Astrocyte (in vitro differentiated cells and primary cell): ENCODE measurements around the gene NEURL4. TPM values are rescaled to one million over a fixed set of nuclear protein-coding genes. Genes with fewer than 3 reads are reported as not detected.
"Not testable (repeated sequence)": the region's sequence is repeated elsewhere in the genome, so short reads cannot be mapped to it uniquely, and the experiment has no call there.

ENCODE experiments used
- DNase-seq: peaks from one replicate; pipeline ENCODE4 v3.0.0-alpha.2; 2010; ENCODE audit warnings: low read depth
- FAIRE-seq: peaks from 2 replicates; lab custom pipeline; 2011; peaks lifted over from hg19 to GRCh38; lab: Jason Lieb, UNC
- H2AFZ ChIP-seq: 2 replicates; pipeline ENCODE4 v1.6.0; 2012; ENCODE audit warnings: low read depth, low read length, inconsistent platforms
- H3K27ac ChIP-seq: 2 replicates; pipeline ENCODE4 v1.5.1; 2011; ENCODE audit warnings: low read depth, low read length, inconsistent platforms
- H3K27me3 ChIP-seq: 2 replicates; pipeline ENCODE4 v1.6.0; 2011; ENCODE audit warnings: low read length, inconsistent platforms; ENCODE audit not compliant: insufficient read depth
- H3K36me3 ChIP-seq: 2 replicates; pipeline ENCODE4 v1.5.1; 2011; ENCODE audit warnings: low read length, inconsistent platforms; ENCODE audit not compliant: insufficient read depth
- H3K4me1 ChIP-seq: 2 replicates; pipeline ENCODE4 v1.5.1; 2011; ENCODE audit warnings: low read length, inconsistent platforms; ENCODE audit not compliant: insufficient read depth
- H3K4me2 ChIP-seq: 2 replicates; pipeline ENCODE4 v1.6.0; 2012; ENCODE audit warnings: low read length, inconsistent platforms
- H3K4me3 ChIP-seq: 2 replicates; pipeline ENCODE4 v1.5.1; 2011; ENCODE audit warnings: low read depth, mild to moderate bottlenecking, low read length, inconsistent platforms; ENCODE audit not compliant: insufficient read depth
- H3K79me2 ChIP-seq: 2 replicates; pipeline ENCODE4 v1.6.0; 2012; ENCODE audit warnings: mild to moderate bottlenecking, low read length, inconsistent platforms; ENCODE audit not compliant: insufficient read depth
- H3K9ac ChIP-seq: 2 replicates; pipeline ENCODE4 v1.6.0; 2012; ENCODE audit warnings: mild to moderate bottlenecking, low read length, inconsistent platforms
- H3K9me3 ChIP-seq: 2 replicates; pipeline ENCODE4 v1.5.1; 2012; ENCODE audit warnings: low read depth, mild to moderate bottlenecking, low read length, inconsistent platforms; ENCODE audit not compliant: insufficient read depth
- H4K20me1 ChIP-seq: 2 replicates; pipeline ENCODE4 v1.6.0; 2012; ENCODE audit warnings: low read length, inconsistent platforms; ENCODE audit not compliant: insufficient read depth
- H3K27ac Mint-ChIP-seq: one replicate; pipeline ENCODE4 v1.8.0; 2021; ENCODE audit warnings: mild to moderate bottlenecking, mixed read lengths; ENCODE audit not compliant: unreplicated experiment
- H3K27me3 Mint-ChIP-seq: one replicate; pipeline ENCODE4 v1.8.0; 2021; ENCODE audit warnings: low read depth, mixed read lengths; ENCODE audit not compliant: unreplicated experiment
- H3K36me3 Mint-ChIP-seq: one replicate; pipeline ENCODE4 v1.8.0; 2021; ENCODE audit warnings: low read depth, mixed read lengths; ENCODE audit not compliant: unreplicated experiment
- H3K4me1 Mint-ChIP-seq: one replicate; pipeline ENCODE4 v1.8.0; 2021; ENCODE audit warnings: low read depth, mixed read lengths; ENCODE audit not compliant: unreplicated experiment
- H3K4me3 Mint-ChIP-seq: one replicate; pipeline ENCODE4 v1.8.0; 2021; ENCODE audit warnings: mild to moderate bottlenecking, moderate library complexity, mixed read lengths; ENCODE audit not compliant: unreplicated experiment
- H3K9me3 Mint-ChIP-seq: one replicate; pipeline ENCODE4 v1.8.0; 2021; ENCODE audit warnings: mild to moderate bottlenecking, mixed read lengths; ENCODE audit not compliant: unreplicated experiment
- CTCF ChIP-seq: IDR thresholded peaks from 2 replicates; pipeline ENCODE4 v1.5.1; 2011; ENCODE audit warnings: low read depth, mild to moderate bottlenecking, inconsistent platforms, low read length, moderate library complexity; ENCODE audit not compliant: insufficient read depth
- EZH2 ChIP-seq: IDR thresholded peaks from 2 replicates; pipeline ENCODE4 v1.6.1; 2012; ENCODE audit warnings: mild to moderate bottlenecking, low read length, inconsistent platforms; ENCODE audit not compliant: insufficient read depth
- total RNA-seq: library from RNA; stranded (reverse); gene quantifications from 2 replicates; pipeline ENCODE4 v1.2.1, GENCODE V29; 2021

The NEURL4 gene
- total RNA-seq, 1 donor from 2014 or later = 32.5 TPM

DNA sequence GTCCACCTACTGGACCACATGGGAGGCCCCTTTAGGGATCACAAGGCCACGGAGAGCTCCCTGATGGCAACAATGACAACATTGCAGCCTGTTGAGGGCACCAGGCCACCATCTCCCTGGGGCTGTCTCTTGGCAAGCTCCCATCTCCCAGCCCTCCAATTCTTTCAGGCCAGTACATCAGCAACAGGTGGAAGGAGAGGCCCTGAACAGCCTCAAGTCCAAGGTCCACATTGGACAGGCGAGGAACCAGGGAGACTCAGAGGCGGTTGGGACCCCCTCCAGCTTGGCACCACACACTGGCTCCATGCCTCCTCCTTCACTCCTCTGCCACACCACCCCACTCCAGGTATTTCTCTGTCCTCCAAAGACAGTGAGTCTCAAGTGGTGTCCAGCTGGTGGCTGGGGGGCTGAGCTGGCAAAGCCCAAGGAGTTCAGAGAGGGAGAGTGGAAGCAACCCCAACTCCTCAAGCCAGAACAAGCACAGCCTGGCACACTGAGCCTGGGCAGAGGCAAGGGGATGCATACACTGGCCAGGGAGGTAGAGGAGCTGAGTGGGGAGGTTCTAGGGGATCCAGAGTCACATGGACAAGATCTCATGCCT lies 5.9 kb upstream of the NEURL4 start:
- Mint-ChIP-seq H3K4me1 (peaks cover 1% of the 10 kb centered on the region), H3K27ac (no peak overlapping the region), H3K36me3 (no peaks in the 10 kb centered on the region), H3K27me3 (no peaks in the 10 kb centered on the region), H3K4me3 (no peak overlapping the region), H3K9me3 (no peaks in the 10 kb centered on the region)
- H3K9ac ChIP-seq = no peak overlapping the region
- H3K79me2 ChIP-seq = no peaks in the 10 kb centered on the region
- DNase-seq (no peak), FAIRE-seq (no peak)
- no peaks in the 10 kb centered on the region for H3K27me3 ChIP-seq
- H3K4me2 ChIP-seq = no peak overlapping the region
- TF ChIP-seq CTCF = no peak
- no peak for TF ChIP-seq EZH2
- no peak overlapping the region for H3K4me3 ChIP-seq
- no peaks in the 10 kb centered on the region for H3K9me3 ChIP-seq
- no peaks in the 10 kb centered on the region for H3K36me3 ChIP-seq
- H4K20me1 ChIP-seq = no peaks in the 10 kb centered on the region
- H2AFZ ChIP-seq = no peak overlapping the region
- H3K27ac ChIP-seq = no peak overlapping the region
- no peaks in the 10 kb centered on the region for H3K4me1 ChIP-seq

DNA sequence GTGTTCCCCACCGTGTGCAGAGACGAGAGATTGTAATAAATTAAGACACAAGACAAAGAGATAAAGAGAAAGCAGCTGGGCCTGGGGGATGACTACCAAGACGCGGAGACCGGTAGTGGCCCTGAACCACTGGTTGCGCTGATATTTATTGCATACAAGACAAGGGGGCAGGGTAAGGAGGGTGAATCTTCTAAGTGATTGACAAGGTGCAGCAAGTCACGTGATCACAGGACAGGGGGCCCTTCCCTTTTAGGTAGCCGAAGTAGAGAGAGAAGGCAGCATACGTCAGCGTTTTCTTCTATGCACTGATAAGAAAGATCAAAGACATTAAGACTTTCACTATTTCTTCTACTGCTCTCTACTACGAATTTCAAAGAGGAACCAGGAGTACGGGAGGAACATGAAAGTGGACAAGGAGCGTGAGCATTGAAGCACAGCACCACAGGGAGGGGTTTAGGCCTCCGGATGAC lies 3.5 kb upstream of the NEURL4 start:
- peaks cover 13% of the 10 kb centered on the region for H3K79me2 ChIP-seq
- not testable (repeated sequence) for H3K4me3 ChIP-seq, H3K4me1 ChIP-seq, H3K27me3 ChIP-seq, H4K20me1 ChIP-seq, H3K9me3 Mint-ChIP-seq, H3K4me1 Mint-ChIP-seq, H3K9me3 ChIP-seq, FAIRE-seq, H3K36me3 Mint-ChIP-seq, H3K27ac Mint-ChIP-seq, H3K27ac ChIP-seq, H3K4me2 ChIP-seq, H3K9ac ChIP-seq, H3K4me3 Mint-ChIP-seq, DNase-seq, H3K27me3 Mint-ChIP-seq, H3K36me3 ChIP-seq, H2AFZ ChIP-seq

GRCh38 chr17:7332111-7332510 lies 3.0 kb upstream of the NEURL4 start:
- no peak overlapping the region for H3K4me2 ChIP-seq
- H3K36me3 ChIP-seq = no peaks in the 10 kb centered on the region
- H3K9ac ChIP-seq = no peak overlapping the region
- Mint-ChIP-seq H3K4me1 (peaks cover 11% of the 10 kb centered on the region), H3K9me3 (no peaks in the 10 kb centered on the region), H3K27me3 (no peaks in the 10 kb centered on the region), H3K27ac (no peak overlapping the region), H3K4me3 (no peak overlapping the region), H3K36me3 (no peaks in the 10 kb centered on the region)
- no peaks in the 10 kb centered on the region for H3K9me3 ChIP-seq
- H3K27ac ChIP-seq = no peak overlapping the region
- FAIRE-seq (no peak), DNase-seq (no peak)
- TF ChIP-seq CTCF (no peak), EZH2 (no peak)
- H3K27me3 ChIP-seq = no peaks in the 10 kb centered on the region
- no peak overlapping the region for H3K4me3 ChIP-seq
- H2AFZ ChIP-seq = no peak overlapping the region
- peaks cover 8% of the 10 kb centered on the region for H3K4me1 ChIP-seq
- peaks cover 6% of the 10 kb centered on the region for H4K20me1 ChIP-seq
- H3K79me2 ChIP-seq = peaks cover 19% of the 10 kb centered on the region
